ENCODE results near the gene CEP120. TPM values are rescaled to one million over a fixed set of nuclear protein-coding genes. Genes with fewer than 3 reads are reported as not detected.

The CEP120 gene
- total and polyA plus RNA-seq, 7 experiments from 2014 or later, result 22.5 to 74.6 (median 46.3) TPM

GRCh38 chr5:123456242-123456641 is 33.0 kb upstream of the CEP120 start:
- ATAC-seq (no peak), DNase-seq (no peak)
- Mint-ChIP-seq H3K36me3 (peaks cover 0 to 4% (median 0%) of the 10 kb centered on the region in 5 donors), H3K4me1 (peaks cover 7 to 9% (median 8%) of the 10 kb centered on the region in 7 donors), H3K4me3 (no peak overlapping the region), H3K27ac (no peak overlapping the region), H3K9me3 (peaks cover 0 to 5% (median 0%) of the 10 kb centered on the region in 11 donors), H3K27me3 (peaks cover 0 to 5% (median 3%) of the 10 kb centered on the region in 5 donors)
- POLR2A ChIA-PET, result no interaction called here
- CTCF ChIA-PET, result no interaction called here
- no peaks in the 10 kb centered on the region for H3K4me1 ChIP-seq (ENCODE audit: control insufficient read depth in 2 of 2, insufficient read depth in 2 of 2, low read length in 2 of 2)
- no peaks in the 10 kb centered on the region for H3K9me3 ChIP-seq (ENCODE audit: control insufficient read depth in 2 of 3, low read length in 3 of 3)
- intact Hi-C loops (cut with micrococcal nuclease), result no loop called here
- no peak overlapping the region for H3K27ac ChIP-seq (ENCODE audit: low read depth, low read length)
- H3K27me3 ChIP-seq (ENCODE audit: control insufficient read depth in 2 of 2, insufficient read depth in 2 of 2, low read length in 2 of 2), result no peaks in the 10 kb centered on the region
- no peaks in the 10 kb centered on the region for H3K36me3 ChIP-seq (ENCODE audit: control insufficient read depth in 2 of 3, insufficient read depth in 3 of 3, low read length in 3 of 3)
- H3K4me3 ChIP-seq (ENCODE audit: low read length), result no peak overlapping the region

GRCh38 chr5:123455640-123456039 is 32.4 kb upstream of the CEP120 start:
- no peaks in the 10 kb centered on the region for H3K4me1 ChIP-seq (ENCODE audit: control insufficient read depth in 2 of 2, insufficient read depth in 2 of 2, low read length in 2 of 2)
- CTCF ChIA-PET, result no interaction called here
- no peak for ATAC-seq
- H3K4me3 Mint-ChIP-seq, result no peak overlapping the region
- intact Hi-C loops (cut with micrococcal nuclease), result no loop called here
- H3K36me3 ChIP-seq (ENCODE audit: control insufficient read depth in 2 of 3, insufficient read depth in 3 of 3, low read length in 3 of 3), result no peaks in the 10 kb centered on the region
- peaks cover 0 to 4% (median 0%) of the 10 kb centered on the region in 5 donors for H3K36me3 Mint-ChIP-seq
- POLR2A ChIA-PET, result no interaction called here
- no peaks in the 10 kb centered on the region for H3K27me3 ChIP-seq (ENCODE audit: control insufficient read depth in 2 of 2, insufficient read depth in 2 of 2, low read length in 2 of 2)
- no peak overlapping the region for H3K27ac Mint-ChIP-seq
- H3K9me3 Mint-ChIP-seq, result peaks cover 0 to 5% (median 0%) of the 10 kb centered on the region in 11 donors
- H3K27me3 Mint-ChIP-seq, result peaks cover 0 to 5% (median 3%) of the 10 kb centered on the region in 5 donors
- DNase-seq, result no peak
- no peak overlapping the region for H3K27ac ChIP-seq (ENCODE audit: low read depth, low read length)
- H3K4me1 Mint-ChIP-seq, result peaks cover 7 to 8% (median 7%) of the 10 kb centered on the region in 7 donors
- H3K4me3 ChIP-seq (ENCODE audit: low read length), result no peak overlapping the region
- H3K9me3 ChIP-seq (ENCODE audit: control insufficient read depth in 2 of 3, low read length in 3 of 3), result no peaks in the 10 kb centered on the region

GRCh38 chr5:123455095-123455494 is 31.9 kb upstream of the CEP120 start:
- ChIA-PET CTCF (no interaction called here), POLR2A (no interaction called here)
- intact Hi-C loops (cut with micrococcal nuclease), result no loop called here
- Histone ChIP-seq H3K4me3 (ENCODE audit: low read length) (no peak overlapping the region), H3K27me3 (ENCODE audit: control insufficient read depth in 2 of 2, insufficient read depth in 2 of 2, low read length in 2 of 2) (no peaks in the 10 kb centered on the region), H3K9me3 (ENCODE audit: control insufficient read depth in 2 of 3, low read length in 3 of 3) (no peaks in the 10 kb centered on the region), H3K4me1 (ENCODE audit: control insufficient read depth in 2 of 2, insufficient read depth in 2 of 2, low read length in 2 of 2) (no peaks in the 10 kb centered on the region), H3K36me3 (ENCODE audit: control insufficient read depth in 2 of 3, insufficient read depth in 3 of 3, low read length in 3 of 3) (no peaks in the 10 kb centered on the region), H3K27ac (ENCODE audit: low read depth, low read length) (no peak overlapping the region)
- ATAC-seq (no peak), DNase-seq (no peak)
- peaks cover 0 to 2% (median 0%) of the 10 kb centered on the region in 11 donors for H3K9me3 Mint-ChIP-seq
- H3K27ac Mint-ChIP-seq, result no peak overlapping the region
- H3K4me3 Mint-ChIP-seq, result no peak overlapping the region
- peaks cover 0 to 2% (median 0%) of the 10 kb centered on the region in 5 donors for H3K36me3 Mint-ChIP-seq
- H3K27me3 Mint-ChIP-seq, result peaks cover 0 to 5% (median 3%) of the 10 kb centered on the region in 5 donors
- peaks cover 2 to 4% (median 3%) of the 10 kb centered on the region in 7 donors for H3K4me1 Mint-ChIP-seq

- intact Hi-C loops (cut with micrococcal nuclease), result no loop called here
- no peak overlapping the region for H3K27ac ChIP-seq (ENCODE audit: low read depth, low read length)
- H3K9me3 ChIP-seq (ENCODE audit: control insufficient read depth in 2 of 3, low read length in 3 of 3), result no peaks in the 10 kb centered on the region
- CTCF ChIA-PET, result no interaction called here
- no peaks in the 10 kb centered on the region for H3K4me1 ChIP-seq (ENCODE audit: control insufficient read depth in 2 of 2, insufficient read depth in 2 of 2, low read length in 2 of 2)
- H3K27me3 Mint-ChIP-seq, result peaks cover 0 to 5% (median 3%) of the 10 kb centered on the region in 5 donors
- POLR2A ChIA-PET, result no interaction called here
- no peaks in the 10 kb centered on the region for H3K36me3 ChIP-seq (ENCODE audit: control insufficient read depth in 2 of 3, insufficient read depth in 3 of 3, low read length in 3 of 3)
- no peaks in the 10 kb centered on the region for H3K27me3 ChIP-seq (ENCODE audit: control insufficient read depth in 2 of 2, insufficient read depth in 2 of 2, low read length in 2 of 2)
- no peak for ATAC-seq
- no peaks in the 10 kb centered on the region for H3K36me3 Mint-ChIP-seq
- no peak overlapping the region for H3K4me3 Mint-ChIP-seq
- H3K4me1 Mint-ChIP-seq, result peaks cover 0 to 8% (median 0%) of the 10 kb centered on the region in 7 donors
- no peak overlapping the region for H3K4me3 ChIP-seq (ENCODE audit: low read length)
- H3K9me3 Mint-ChIP-seq, result peaks cover 0 to 2% (median 0%) of the 10 kb centered on the region in 11 donors
- no peak for DNase-seq
- no peak overlapping the region for H3K27ac Mint-ChIP-seq
These were observed 31.2 kb upstream of the CEP120 start for GRCh38 chr5:123454259-123454911.

GRCh38 chr5:123452401-123452800 is 29.2 kb upstream of the CEP120 start:
- DNase-seq (no peak), ATAC-seq (no peak)
- Mint-ChIP-seq H3K4me3 (no peak overlapping the region), H3K27ac (no peak overlapping the region), H3K4me1 (peaks cover 0 to 24% (median 6%) of the 10 kb centered on the region in 7 donors), H3K9me3 (peaks cover 0 to 2% (median 0%) of the 10 kb centered on the region in 11 donors), H3K27me3 (peaks cover 0 to 5% (median 3%) of the 10 kb centered on the region in 5 donors), H3K36me3 (no peaks in the 10 kb centered on the region)
- H3K27me3 ChIP-seq (ENCODE audit: control insufficient read depth in 2 of 2, insufficient read depth in 2 of 2, low read length in 2 of 2), result no peaks in the 10 kb centered on the region
- intact Hi-C loops (cut with micrococcal nuclease), result no loop called here
- H3K4me3 ChIP-seq (ENCODE audit: low read length), result no peak overlapping the region
- H3K4me1 ChIP-seq (ENCODE audit: control insufficient read depth in 2 of 2, insufficient read depth in 2 of 2, low read length in 2 of 2), result no peaks in the 10 kb centered on the region
- H3K36me3 ChIP-seq (ENCODE audit: control insufficient read depth in 2 of 3, insufficient read depth in 3 of 3, low read length in 3 of 3), result no peaks in the 10 kb centered on the region
- POLR2A ChIA-PET, result no interaction called here
- no peaks in the 10 kb centered on the region for H3K9me3 ChIP-seq (ENCODE audit: control insufficient read depth in 2 of 3, low read length in 3 of 3)
- no peak overlapping the region for H3K27ac ChIP-seq (ENCODE audit: low read depth, low read length)
- CTCF ChIA-PET, result no interaction called here

- peaks cover 0 to 2% (median 0%) of the 10 kb centered on the region in 11 donors for H3K9me3 Mint-ChIP-seq
- DNase-seq, result no peak
- H3K9me3 ChIP-seq (ENCODE audit: control insufficient read depth in 2 of 3, low read length in 3 of 3), result no peaks in the 10 kb centered on the region
- ChIA-PET POLR2A (interaction anchor here (0.6 to 0.9 kb wide), 2 partner anchors 27 to 85 kb away, joined by 3 to 5 read pairs; no protein-coding TSS in a partner anchor), CTCF (no interaction called here)
- peaks cover 0 to 5% (median 3%) of the 10 kb centered on the region in 5 donors for H3K27me3 Mint-ChIP-seq
- H3K27me3 ChIP-seq (ENCODE audit: control insufficient read depth in 2 of 2, insufficient read depth in 2 of 2, low read length in 2 of 2), result no peaks in the 10 kb centered on the region
- intact Hi-C loops (cut with micrococcal nuclease), result no loop called here
- H3K36me3 Mint-ChIP-seq, result peaks cover 0 to under 1% (median 0%) of the 10 kb centered on the region in 5 donors
- no peak overlapping the region for H3K4me3 ChIP-seq (ENCODE audit: low read length)
- no peaks in the 10 kb centered on the region for H3K36me3 ChIP-seq (ENCODE audit: control insufficient read depth in 2 of 3, insufficient read depth in 3 of 3, low read length in 3 of 3)
- H3K4me3 Mint-ChIP-seq, result no peak overlapping the region
- peaks cover 0 to 29% (median 6%) of the 10 kb centered on the region in 7 donors for H3K4me1 Mint-ChIP-seq
- peak overlapping the region in 1 of 9 donors; percentile 59 for H3K27ac Mint-ChIP-seq
- ATAC-seq, result no peak
- H3K27ac ChIP-seq (ENCODE audit: low read depth, low read length), result no peak overlapping the region
- H3K4me1 ChIP-seq (ENCODE audit: control insufficient read depth in 2 of 2, insufficient read depth in 2 of 2, low read length in 2 of 2), result no peaks in the 10 kb centered on the region
These were observed 27.8 kb upstream of the CEP120 start for GRCh38 chr5:123451047-123451446.

- Histone ChIP-seq H3K9me3 (ENCODE audit: control insufficient read depth in 2 of 3, low read length in 3 of 3) (no peaks in the 10 kb centered on the region), H3K4me3 (ENCODE audit: low read length) (no peak overlapping the region), H3K36me3 (ENCODE audit: control insufficient read depth in 2 of 3, insufficient read depth in 3 of 3, low read length in 3 of 3) (no peaks in the 10 kb centered on the region), H3K4me1 (ENCODE audit: control insufficient read depth in 2 of 2, insufficient read depth in 2 of 2, low read length in 2 of 2) (no peaks in the 10 kb centered on the region), H3K27me3 (ENCODE audit: control insufficient read depth in 2 of 2, insufficient read depth in 2 of 2, low read length in 2 of 2) (no peaks in the 10 kb centered on the region), H3K27ac (ENCODE audit: low read depth, low read length) (no peak overlapping the region)
- ChIA-PET POLR2A (no interaction called here), CTCF (no interaction called here)
- H3K36me3 Mint-ChIP-seq, result peaks cover 0 to 2% (median 0%) of the 10 kb centered on the region in 5 donors
- no peak overlapping the region for H3K27ac Mint-ChIP-seq
- peaks cover 0 to 33% (median 6%) of the 10 kb centered on the region in 7 donors for H3K4me1 Mint-ChIP-seq
- H3K27me3 Mint-ChIP-seq, result peaks cover 0 to 8% (median 1%) of the 10 kb centered on the region in 5 donors
- DNase-seq (no peak), ATAC-seq (no peak)
- peaks cover 0 to 2% (median 0%) of the 10 kb centered on the region in 11 donors for H3K9me3 Mint-ChIP-seq
- intact Hi-C loops (cut with micrococcal nuclease), result no loop called here
- no peak overlapping the region for H3K4me3 Mint-ChIP-seq
These were observed 27.4 kb upstream of the CEP120 start for GRCh38 chr5:123450640-123451039.
